ENCODE data around the gene TMEM182.

Gene TMEM182

GRCh38 chr2:102803041-102803896 is 41.4 kb downstream of the TMEM182 start:
- DNase-seq = peak; percentile 64

GRCh38 chr2:102803897-102804217 is 42.0 kb downstream of the TMEM182 start:
- DNase-seq = no peak

- DNase-seq = peak; percentile 36
These were observed 44.5 kb downstream of the TMEM182 start for GRCh38 chr2:102806250-102806837.

- no peak for DNase-seq
These were observed 47.7 kb downstream of the TMEM182 start for GRCh38 chr2:102809291-102810189.

- no peak for DNase-seq
These were observed 53.5 kb downstream of the TMEM182 start for GRCh38 chr2:102815285-102815684.

- DNase-seq = no peak
These were observed 65.1 kb downstream of the TMEM182 start for GRCh38 chr2:102826904-102827303.

- no peak for DNase-seq
These were observed 71.0 kb downstream of the TMEM182 start for GRCh38 chr2:102832789-102833188.

- no peak for DNase-seq
These were observed 72.9 kb downstream of the TMEM182 start for GRCh38 chr2:102834523-102835273.

- no peak for DNase-seq
These were observed 75.9 kb downstream of the TMEM182 start for GRCh38 chr2:102837626-102838198.

GRCh38 chr2:102839668-102840388 is 78.0 kb downstream of the TMEM182 start:
- peak; percentile 51 for DNase-seq

GRCh38 chr2:102841107-102841840 is 79.4 kb downstream of the TMEM182 start:
- DNase-seq = peak; percentile 62

GRCh38 chr2:102843764-102844443 is 82.1 kb downstream of the TMEM182 start:
- no peak for DNase-seq

GRCh38 chr2:102844911-102845310 is 83.1 kb downstream of the TMEM182 start:
- DNase-seq = no peak

- DNase-seq = peak; percentile 89
These were observed 86.6 kb downstream of the TMEM182 start for GRCh38 chr2:102848366-102848839.

- no peak for DNase-seq
These were observed 89.1 kb downstream of the TMEM182 start for GRCh38 chr2:102850888-102851287.

GRCh38 chr2:102852867-102853266 is 91.0 kb downstream of the TMEM182 start:
- DNase-seq = no peak
